Pancreas (tissue), 10 donors: ENCODE measurements around the gene SEL1L2. TPM values are rescaled to one million over a fixed set of nuclear protein-coding genes. Genes with fewer than 3 reads are reported as not detected.

Experiments
- ATAC-seq, 4 donors: fragments of 200-7000 bp; cut with Tn5 transposase; one replicate each; pipeline versions ENCODE4 v1.8.0 to v1.9.1; 2020; ENCODE audit warnings: mild to moderate bottlenecking in 4 of 4, moderate library complexity in 4 of 4
- DNase-seq, 6 donors: peaks; one replicate each; pipeline ENCODE4 v3.0.0-alpha.2; 2020
- FAIRE-seq: peaks from 2 replicates; lab custom pipeline; 2012; peaks lifted over from hg19 to GRCh38; lab: Jason Lieb, UNC
- H3K27ac ChIP-seq, 4 donors: fragments of 200-600 bp; sonication (generic); 1 replicate in 3 of 4; 2 replicates in 1 of 4; pipeline versions ENCODE4 v1.5.0 to v1.8.0; 2020
- H3K27me3 ChIP-seq, 4 donors: fragments of 200-600 bp; one replicate each; pipeline ENCODE4 v1.8.0; 2021
- H3K36me3 ChIP-seq, 3 donors: fragments of 200-600 bp; sonication (generic) in 1 of 3; one replicate each; pipeline versions ENCODE4 v1.5.0 to v1.8.0; 2020 to 2021
- H3K4me1 ChIP-seq, 3 donors: fragments of 200-600 bp; one replicate each; pipeline ENCODE4 v1.8.0; 2021
- H3K4me3 ChIP-seq, 4 donors: fragments of 200-600 bp; sonication (generic) in 2 of 4; one replicate each; pipeline versions ENCODE4 v1.5.0 to v1.8.0; 2020 to 2021
- H3K9me3 ChIP-seq, 4 donors: fragments of 200-600 bp; one replicate each; pipeline ENCODE4 v1.8.0; 2021
- CTCF ChIP-seq, 4 donors: fragments of 200-600 bp; sonication (generic) in 3 of 4; IDR thresholded peaks; one replicate each; pipeline versions ENCODE4 v1.5.0 to v1.8.0; 2021; ENCODE audit warnings: antibody characterized with exemption in 4 of 4
- WGBS, 2 donors: extraction: QIAGEN DNeasy Blood & Tissue Kit; methylation state at CpG; one replicate each; pipeline ENCODE4 v1.1.7; 2013; 5-methylcytosine and 5-hydroxymethylcytosine counted together
- intact Hi-C, 3 donors: fragments of 100-400 bp; cut with DNase I; formaldehyde crosslinking; loops; one replicate each; pipeline versions ENCODE4 v1.11.1 to v1.14.2; 2022
- polyA plus RNA-seq, 2 donors: library from polyadenylated mRNA; stranded (reverse); fragments of 200-250 nt; gene quantifications; one replicate each; pipeline ENCODE4 v1.2.3, GENCODE V29; 2013
- total RNA-seq, 6 donors: library from RNA; stranded (reverse); fragmentation: NEBNext Ultra II Directional in 4 of 6; extraction: Animal tissue kit (Norgen Biotek cat#: 25700) in 4 of 6; gene quantifications; one replicate each; pipeline versions ENCODE4 v1.2.1 to v1.2.4, GENCODE V29; 2021 to 2023
- donor health status: healthy with polysubstance abuse.
- donor health status: DM: no; HTN: no; CAD: no; lungs with moderate emphysema.
- donor health status: DM: no; HTN: no; CAD: no.
- donor health status: control.
- donor health status: control.
- donor health status: Bipolar disorder and iron deficiency.
- donor health status: DM: yes; HTN: yes; CAD: no.
- donor health status: DM: no; HTN: no; CAD: no.
- donor health status: DM: no; HTN: no; CAD: no.
- donor health status: DM: yes; HTN: yes; CAD: no.

The SEL1L2 gene
- total and polyA plus RNA-seq, 8 donors = 0.46 TPM; not detected in 7

GRCh38 chr20:13874394-13875157 lies 115.8 kb downstream of the SEL1L2 start:
- no peaks in the 10 kb centered on the region for H3K4me1 ChIP-seq
- DNase-seq (no peak), ATAC-seq (no peak), FAIRE-seq (no peak)
- H3K9me3 ChIP-seq = no peaks in the 10 kb centered on the region
- intact Hi-C loops = no loop called here
- 60 to 65% methylated on average over 10 of the region's 10 CpGs for WGBS, 2 donors
- no peak for TF ChIP-seq CTCF (IDR thresholded peaks at IDR 0.05)
- H3K27ac ChIP-seq = no peak overlapping the region
- no peaks in the 10 kb centered on the region for H3K36me3 ChIP-seq
- no peaks in the 10 kb centered on the region for H3K27me3 ChIP-seq
- no peak overlapping the region for H3K4me3 ChIP-seq

- H3K27ac ChIP-seq = no peak overlapping the region
- no peaks in the 10 kb centered on the region for H3K36me3 ChIP-seq
- H3K4me1 ChIP-seq = no peaks in the 10 kb centered on the region
- intact Hi-C loops = no loop called here
- ATAC-seq = no peak
- H3K27me3 ChIP-seq = no peaks in the 10 kb centered on the region
- no peak for DNase-seq
- H3K4me3 ChIP-seq = no peak overlapping the region
- no peak for TF ChIP-seq CTCF (IDR thresholded peaks at IDR 0.05)
- WGBS, 2 donors = 63 to 75% methylated on average over 5 of the region's 5 CpGs
- no peak for FAIRE-seq
- no peaks in the 10 kb centered on the region for H3K9me3 ChIP-seq
These were observed 116.6 kb downstream of the SEL1L2 start for GRCh38 chr20:13873831-13874230.

GRCh38 chr20:13870170-13870748 lies 120.2 kb downstream of the SEL1L2 start:
- no peak for TF ChIP-seq CTCF (IDR thresholded peaks at IDR 0.05)
- 63 to 67% methylated on average over 4 of the region's 4 CpGs for WGBS, 2 donors
- Histone ChIP-seq H3K36me3 (no peaks in the 10 kb centered on the region), H3K27me3 (no peaks in the 10 kb centered on the region), H3K4me3 (no peak overlapping the region), H3K9me3 (no peaks in the 10 kb centered on the region), H3K4me1 (no peaks in the 10 kb centered on the region), H3K27ac (no peak overlapping the region)
- ATAC-seq (no peak), FAIRE-seq (no peak), DNase-seq (no peak)
- intact Hi-C loops = no loop called here

- Histone ChIP-seq H3K4me3 (no peak overlapping the region), H3K9me3 (no peaks in the 10 kb centered on the region), H3K27ac (no peak overlapping the region), H3K27me3 (no peaks in the 10 kb centered on the region), H3K36me3 (no peaks in the 10 kb centered on the region), H3K4me1 (no peaks in the 10 kb centered on the region)
- no peak for TF ChIP-seq CTCF (IDR thresholded peaks at IDR 0.05)
- intact Hi-C loops = no loop called here
- WGBS, 2 donors = 80 to 89% methylated on average over 4 of the region's 4 CpGs
- DNase-seq (no peak), FAIRE-seq (no peak), ATAC-seq (peak in 2 of 4 donors; percentile 61 to 76)
These were observed 122.1 kb downstream of the SEL1L2 start for GRCh38 chr20:13868331-13868730.
